Activated CD8-positive, alpha-beta memory T cell treated with anti-CD3 and anti-CD28 coated beads for 4 hours (primary cell): ENCODE results near the gene GOPC.

Experiments used
- DNase-seq, 2 donors: peaks; one replicate each; pipeline ENCODE4 v3.0.0-alpha.2; 2020; ENCODE audit warnings: low read depth in 2 of 2

Gene GOPC

GRCh38 chr6:117514655-117515054 lies 87.7 kb downstream of the GOPC start:
- no peak for DNase-seq

DNA sequence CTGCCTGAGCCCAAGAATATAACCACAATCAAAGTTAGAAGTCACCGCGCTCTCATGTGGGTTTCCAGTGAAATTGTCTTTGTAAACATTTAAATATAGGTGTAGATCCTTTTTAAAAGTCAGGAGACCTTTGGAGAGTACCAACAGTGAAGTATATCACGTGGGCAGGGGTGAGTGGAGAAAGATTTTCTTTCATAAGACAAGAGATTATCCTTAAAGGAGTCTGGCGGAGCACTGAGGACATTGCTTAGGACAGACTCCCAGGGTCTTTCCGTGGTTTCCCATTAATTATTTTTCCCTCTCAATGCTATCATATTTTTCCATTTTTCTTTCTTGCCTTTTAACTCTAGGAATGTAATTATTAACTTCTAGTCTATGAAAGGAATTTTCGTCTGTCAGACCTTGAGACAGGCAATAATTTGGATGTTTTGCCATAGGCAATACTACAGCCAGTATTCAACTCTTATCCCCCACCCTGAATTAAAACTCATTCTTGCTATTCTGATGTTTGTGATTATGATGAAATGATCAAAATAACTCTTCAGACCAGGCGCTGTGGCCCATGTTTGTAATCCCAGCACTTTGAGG lies 88.4 kb downstream of the GOPC start:
- no peak for DNase-seq

- DNase-seq, result no peak
These were observed 89.2 kb downstream of the GOPC start for GRCh38 chr6:117512987-117513573.

- no peak for DNase-seq
These were observed 90.1 kb downstream of the GOPC start for GRCh38 chr6:117512056-117512828.
